NT2/D1 (cell line): ENCODE data around the gene CDC42EP4.
"Not testable (repeated sequence)": the region's sequence is repeated elsewhere in the genome, so short reads cannot be mapped to it uniquely, and the experiment has no call there.

Experiments used
- DNase-seq: peaks from one replicate; pipeline ENCODE4 v3.0.0-alpha.2; 2011; ENCODE audit warnings: low read depth, low spot score
- H3K27me3 ChIP-seq: 2 replicates; pipeline ENCODE4 v1.6.0; 2011; ENCODE audit warnings: mild to moderate bottlenecking; ENCODE audit not compliant: insufficient read length, insufficient read depth
- H3K36me3 ChIP-seq: 2 replicates; pipeline ENCODE4 v1.6.1; 2011; ENCODE audit warnings: mild to moderate bottlenecking, low read length, mixed read lengths; ENCODE audit not compliant: insufficient read depth, insufficient read length
- H3K4me1 ChIP-seq: 2 replicates; pipeline ENCODE4 v1.5.1; 2011; ENCODE audit not compliant: insufficient read depth, insufficient read length
- H3K4me3 ChIP-seq: 2 replicates; pipeline ENCODE4 v1.5.1; 2011; ENCODE audit warnings: low read depth; ENCODE audit not compliant: insufficient read length
- H3K9ac ChIP-seq: 2 replicates; pipeline ENCODE4 v1.6.0; 2011; ENCODE audit warnings: low read depth; ENCODE audit not compliant: insufficient read length
- H3K9me3 ChIP-seq: 2 replicates; pipeline ENCODE4 v1.5.1; 2011; ENCODE audit warnings: mild to moderate bottlenecking, low read length; ENCODE audit not compliant: insufficient read depth
- SUZ12 ChIP-seq: IDR thresholded peaks from 2 replicates; pipeline ENCODE4 v1.6.1; 2011; ENCODE audit not compliant: insufficient read length, insufficient read depth; ENCODE audit errors: extremely low read depth
- YY1 ChIP-seq: IDR thresholded peaks from 2 replicates; pipeline ENCODE4 v1.6.1; 2011; ENCODE audit not compliant: insufficient read length, insufficient read depth
- ZNF274 ChIP-seq: IDR thresholded peaks from 2 replicates; pipeline ENCODE4 v1.6.1; 2011; ENCODE audit warnings: mild to moderate bottlenecking, low read depth, low read length

Gene CDC42EP4

DNA sequence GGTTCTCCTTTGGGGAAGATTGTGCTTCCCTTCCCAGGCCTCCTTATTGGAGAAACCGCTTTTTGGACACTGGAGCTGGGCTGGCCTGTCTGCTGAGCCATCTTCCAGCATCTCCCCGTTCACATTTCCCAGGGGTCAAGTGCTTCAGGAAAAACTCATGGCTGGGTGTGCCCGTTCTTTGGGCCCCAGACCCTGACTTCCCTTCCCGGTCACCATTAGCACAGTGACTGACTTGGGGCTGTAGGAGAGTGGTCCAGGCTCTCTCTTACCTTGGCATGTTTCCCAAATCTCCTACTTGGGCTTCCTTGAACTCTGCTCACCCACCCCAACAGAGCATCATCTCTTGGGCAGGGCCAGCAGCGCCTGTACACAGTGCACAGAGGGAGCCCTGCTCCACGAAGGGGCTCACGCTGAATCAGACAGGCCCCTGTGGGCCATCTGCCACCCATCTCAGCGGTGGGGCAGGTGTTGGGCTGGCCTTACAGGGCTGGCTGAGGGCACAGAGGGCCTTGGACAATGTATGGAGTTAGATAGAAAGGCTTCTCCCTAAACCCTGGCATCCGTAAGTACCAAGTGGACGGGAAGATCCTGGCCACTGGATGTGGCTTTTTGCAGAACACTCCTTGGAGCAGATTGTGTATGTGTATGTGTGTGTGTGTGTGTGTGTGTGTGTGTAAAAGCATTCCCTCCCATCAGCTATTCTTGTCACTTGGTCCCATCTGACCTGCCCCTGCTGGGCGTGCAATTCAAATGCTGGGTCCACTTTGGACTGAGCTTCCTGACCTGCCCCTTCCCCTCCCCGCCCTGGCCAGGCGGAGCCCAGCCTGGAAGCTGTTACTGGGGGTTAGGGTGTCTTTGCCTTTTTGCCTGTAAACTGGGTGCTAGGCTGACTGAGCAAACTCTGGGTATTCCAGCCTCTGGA, 24.9 kb upstream of the CDC42EP4 start:
- H3K9me3 ChIP-seq: no peaks in the 10 kb centered on the region
- DNase-seq: no peak
- TF ChIP-seq SUZ12 (no peak), YY1 (no peak), ZNF274 (no peak)

DNA sequence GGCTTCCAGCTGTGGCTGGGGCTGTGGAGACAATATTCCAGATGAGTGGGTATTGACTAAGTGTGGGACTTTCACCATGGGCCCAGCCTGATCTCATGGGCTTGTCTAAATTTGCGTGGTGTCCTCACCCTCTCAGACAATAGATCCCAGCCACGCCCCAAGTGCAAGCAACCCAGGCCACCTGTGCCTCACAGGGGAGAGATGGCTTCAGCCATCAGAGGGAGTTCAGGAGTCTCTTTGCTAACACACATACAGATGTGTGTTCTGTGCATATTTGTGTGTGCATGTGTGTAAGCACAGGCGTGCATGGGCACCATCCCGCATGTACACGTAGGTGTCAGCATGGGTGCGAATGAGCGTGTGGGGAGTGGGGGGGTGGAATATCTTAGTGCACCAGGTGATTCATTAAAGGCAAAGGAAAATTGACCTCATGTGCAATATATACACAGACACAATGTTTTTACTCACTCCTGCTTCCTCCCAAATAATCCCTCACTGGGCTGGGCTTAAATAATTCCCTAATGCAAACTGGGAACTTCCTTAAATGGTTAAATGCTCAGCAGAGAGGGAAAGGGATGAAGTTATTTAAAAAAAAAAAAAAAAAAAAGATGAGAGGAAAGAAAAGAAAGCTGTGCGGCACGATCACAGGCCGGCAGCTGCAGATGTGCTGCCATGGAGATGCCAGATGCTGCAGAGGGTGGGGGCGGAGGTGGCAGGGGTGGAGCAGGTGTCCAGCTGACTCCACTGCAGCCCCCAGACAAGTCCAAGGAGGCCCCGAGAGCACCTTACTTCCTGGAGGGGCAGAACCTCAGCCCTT, 24.0 kb upstream of the CDC42EP4 start:
- H3K4me1 ChIP-seq: peaks cover 14% of the 10 kb centered on the region
- H3K9me3 ChIP-seq: no peaks in the 10 kb centered on the region
- DNase-seq: no peak
- peak overlapping the region; percentile 8 for H3K9ac ChIP-seq
- TF ChIP-seq SUZ12 (no peak), ZNF274 (no peak), YY1 (no peak)
- no peak overlapping the region for H3K4me3 ChIP-seq
- peaks cover 8% of the 10 kb centered on the region for H3K36me3 ChIP-seq
- H3K27me3 ChIP-seq: no peaks in the 10 kb centered on the region

More for the DNA sequence above, 24.9 kb upstream of the CDC42EP4 start:
- no peak overlapping the region for H3K4me3 ChIP-seq
- peaks cover 16% of the 10 kb centered on the region for H3K4me1 ChIP-seq
- peaks cover 8% of the 10 kb centered on the region for H3K36me3 ChIP-seq
- no peaks in the 10 kb centered on the region for H3K27me3 ChIP-seq
- H3K9ac ChIP-seq: peak overlapping the region; percentile 16

GRCh38 chr17:73334771-73335513, 23.1 kb upstream of the CDC42EP4 start:
- no peaks in the 10 kb centered on the region for H3K27me3 ChIP-seq
- no peaks in the 10 kb centered on the region for H3K9me3 ChIP-seq
- no peak overlapping the region for H3K4me3 ChIP-seq
- no peak overlapping the region for H3K9ac ChIP-seq
- H3K36me3 ChIP-seq: peaks cover 8% of the 10 kb centered on the region
- DNase-seq: no peak
- TF ChIP-seq SUZ12 (no peak), ZNF274 (no peak), YY1 (no peak)
- H3K4me1 ChIP-seq: peaks cover 14% of the 10 kb centered on the region

- H3K9me3 ChIP-seq, H3K4me3 ChIP-seq, H3K36me3 ChIP-seq, DNase-seq, H3K27me3 ChIP-seq, H3K9ac ChIP-seq: not testable (repeated sequence)
- peaks cover 14% of the 10 kb centered on the region for H3K4me1 ChIP-seq
Observed at GRCh38 chr17:73333445-73333844, 21.6 kb upstream of the CDC42EP4 start.

- DNase-seq: no peak
- H3K9me3 ChIP-seq: no peaks in the 10 kb centered on the region
- peaks cover 4% of the 10 kb centered on the region for H3K4me1 ChIP-seq
- H3K4me3 ChIP-seq: no peak overlapping the region
- no peaks in the 10 kb centered on the region for H3K36me3 ChIP-seq
- no peak overlapping the region for H3K9ac ChIP-seq
- no peaks in the 10 kb centered on the region for H3K27me3 ChIP-seq
- TF ChIP-seq YY1 (no peak), SUZ12 (no peak), ZNF274 (no peak)
Observed at GRCh38 chr17:73331060-73331459, 19.3 kb upstream of the CDC42EP4 start.

- no peak for TF ChIP-seq YY1
- TF ChIP-seq SUZ12: no peak
- no peak for TF ChIP-seq ZNF274
- H3K36me3 ChIP-seq: no peaks in the 10 kb centered on the region
- H3K9me3 ChIP-seq: no peaks in the 10 kb centered on the region
- peaks cover 12% of the 10 kb centered on the region for H3K4me1 ChIP-seq
- no peak for DNase-seq
- no peaks in the 10 kb centered on the region for H3K27me3 ChIP-seq
- no peak overlapping the region for H3K4me3 ChIP-seq
- H3K9ac ChIP-seq: no peak overlapping the region
Observed at GRCh38 chr17:73327676-73328075, 15.9 kb upstream of the CDC42EP4 start.

DNA sequence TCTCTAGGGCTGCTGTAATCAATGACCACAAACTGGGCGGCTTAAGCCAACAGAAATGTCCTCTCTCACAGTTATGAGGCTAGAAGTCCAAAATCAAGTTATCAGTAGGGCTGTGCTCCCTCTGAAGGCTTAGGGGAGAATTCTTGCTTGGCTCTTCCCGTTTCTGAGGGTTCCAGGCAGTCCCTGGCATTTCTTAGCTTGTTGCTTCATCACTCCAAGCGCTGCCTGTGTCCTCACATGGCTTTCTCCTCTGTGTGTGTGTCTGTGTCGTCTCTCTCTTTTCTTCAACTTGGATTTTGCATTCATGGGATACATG, 13.7 kb upstream of the CDC42EP4 start:
- H3K36me3 ChIP-seq: no peaks in the 10 kb centered on the region
- TF ChIP-seq SUZ12 (no peak), YY1 (no peak), ZNF274 (no peak)
- H3K9ac ChIP-seq: no peak overlapping the region
- no peaks in the 10 kb centered on the region for H3K9me3 ChIP-seq
- no peak overlapping the region for H3K4me3 ChIP-seq
- peaks cover 13% of the 10 kb centered on the region for H3K4me1 ChIP-seq
- no peak for DNase-seq
- no peaks in the 10 kb centered on the region for H3K27me3 ChIP-seq
